NK-92 (cell line): Measurements from ENCODE around the gene SLC26A1.

Experiments
- DNase-seq: peaks from one replicate; lab custom pipeline; 2025; ENCODE audit not compliant: unreplicated experiment; lab: John Stamatoyannopoulos, UW

The SLC26A1 gene

GRCh38 chr4:966266-967112, 26.7 kb downstream of the SLC26A1 start:
- DNase-seq = no peak

DNA sequence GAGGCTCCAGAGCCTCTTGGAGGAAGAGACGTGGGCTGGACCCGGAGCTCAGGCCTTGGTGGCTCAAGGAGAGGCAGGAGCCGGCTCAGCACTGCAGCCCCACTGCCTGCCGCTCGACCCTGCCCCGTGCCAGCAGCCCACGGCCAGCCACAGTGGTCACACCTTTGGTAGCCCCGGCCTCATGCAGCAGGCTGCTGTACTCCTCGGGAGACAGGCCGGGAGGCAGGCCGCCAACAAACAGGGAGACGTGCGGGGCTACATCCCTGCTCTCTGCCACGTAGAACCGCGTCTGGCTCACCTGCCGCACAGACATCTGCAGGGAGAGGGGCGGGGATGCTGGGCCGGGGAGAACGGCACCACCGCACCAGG, 27.5 kb downstream of the SLC26A1 start:
- DNase-seq = no peak

DNA sequence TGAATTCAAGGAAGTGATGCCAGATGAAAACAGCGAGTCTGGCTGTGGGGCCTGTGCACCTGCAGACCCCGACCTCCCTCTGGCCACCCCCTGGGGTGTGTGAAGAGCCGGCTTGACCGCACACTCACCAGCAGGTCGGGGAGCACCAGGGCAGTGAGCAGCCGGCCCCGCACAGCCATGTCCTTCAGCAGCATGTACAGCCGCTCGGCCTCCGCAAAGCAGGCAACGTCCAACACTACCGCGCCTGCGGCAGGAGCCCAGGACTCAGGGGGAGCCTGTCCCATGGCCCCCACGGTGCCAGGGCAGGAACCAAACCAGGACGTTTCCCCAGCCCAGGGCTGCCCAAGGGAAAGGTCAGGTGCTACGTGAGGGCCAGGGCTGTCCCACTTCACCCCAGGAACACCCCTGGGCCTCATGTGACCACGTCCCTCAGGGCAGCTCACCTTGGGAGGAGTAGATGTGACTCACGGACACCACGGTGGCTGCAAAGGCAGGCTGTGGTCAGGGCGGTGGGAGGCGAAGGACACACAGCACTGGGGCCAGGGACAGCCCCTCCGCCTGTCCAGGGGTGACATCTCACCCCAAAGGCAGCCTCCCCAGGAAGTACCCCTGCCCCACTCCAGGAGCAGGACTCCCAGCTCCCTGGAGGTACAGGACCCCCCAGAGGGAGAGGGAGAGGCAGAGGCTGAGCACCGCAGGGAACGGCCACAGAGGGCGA, 28.0 kb downstream of the SLC26A1 start:
- no peak for DNase-seq

GRCh38 chr4:964346-965025, 28.7 kb downstream of the SLC26A1 start:
- no peak for DNase-seq

DNA sequence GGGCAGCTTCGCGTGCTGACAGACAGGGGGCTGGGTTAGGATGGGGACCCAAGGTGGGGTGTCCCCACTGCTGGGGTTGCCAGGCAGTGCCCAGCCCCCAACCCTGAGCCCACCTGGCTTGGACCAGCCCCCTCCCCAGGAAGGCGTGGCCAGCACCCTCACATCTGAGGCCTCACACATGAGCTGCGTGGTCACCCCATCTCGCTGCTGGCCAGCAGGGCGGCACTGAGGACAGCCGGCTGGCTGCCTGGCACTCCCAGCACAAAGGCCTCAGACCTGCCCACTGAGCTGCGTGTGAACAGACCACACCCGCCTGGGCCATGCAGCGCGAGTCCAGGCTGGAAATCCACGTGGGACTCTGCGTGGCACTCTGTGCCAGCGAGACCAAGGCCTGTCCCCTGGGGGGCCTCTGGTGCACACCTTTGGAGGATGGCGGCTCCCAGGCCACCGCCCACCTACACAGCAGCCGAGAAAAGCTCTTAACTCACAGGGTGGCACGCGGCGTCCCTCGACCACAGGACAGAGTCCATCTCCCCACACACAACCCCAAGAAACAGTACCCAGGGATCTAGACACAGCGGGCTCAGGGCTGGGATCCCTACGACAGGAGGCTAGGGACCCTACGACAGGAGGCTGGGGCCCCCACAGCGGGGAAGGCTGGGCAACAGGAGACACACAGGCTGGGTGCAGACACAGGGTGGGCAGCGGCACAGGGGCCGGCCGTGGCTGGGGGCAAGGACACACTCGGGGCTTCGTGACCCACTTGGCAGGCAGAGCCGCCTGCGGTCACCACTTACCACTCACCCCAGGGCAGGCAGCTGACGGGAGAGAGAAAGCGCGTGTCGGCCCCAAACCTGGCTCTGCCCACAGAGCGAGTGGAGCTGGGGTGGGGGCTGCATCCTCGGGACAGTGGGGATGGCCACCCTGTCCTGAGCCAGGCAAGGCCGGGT, 29.7 kb downstream of the SLC26A1 start:
- no peak for DNase-seq

DNA sequence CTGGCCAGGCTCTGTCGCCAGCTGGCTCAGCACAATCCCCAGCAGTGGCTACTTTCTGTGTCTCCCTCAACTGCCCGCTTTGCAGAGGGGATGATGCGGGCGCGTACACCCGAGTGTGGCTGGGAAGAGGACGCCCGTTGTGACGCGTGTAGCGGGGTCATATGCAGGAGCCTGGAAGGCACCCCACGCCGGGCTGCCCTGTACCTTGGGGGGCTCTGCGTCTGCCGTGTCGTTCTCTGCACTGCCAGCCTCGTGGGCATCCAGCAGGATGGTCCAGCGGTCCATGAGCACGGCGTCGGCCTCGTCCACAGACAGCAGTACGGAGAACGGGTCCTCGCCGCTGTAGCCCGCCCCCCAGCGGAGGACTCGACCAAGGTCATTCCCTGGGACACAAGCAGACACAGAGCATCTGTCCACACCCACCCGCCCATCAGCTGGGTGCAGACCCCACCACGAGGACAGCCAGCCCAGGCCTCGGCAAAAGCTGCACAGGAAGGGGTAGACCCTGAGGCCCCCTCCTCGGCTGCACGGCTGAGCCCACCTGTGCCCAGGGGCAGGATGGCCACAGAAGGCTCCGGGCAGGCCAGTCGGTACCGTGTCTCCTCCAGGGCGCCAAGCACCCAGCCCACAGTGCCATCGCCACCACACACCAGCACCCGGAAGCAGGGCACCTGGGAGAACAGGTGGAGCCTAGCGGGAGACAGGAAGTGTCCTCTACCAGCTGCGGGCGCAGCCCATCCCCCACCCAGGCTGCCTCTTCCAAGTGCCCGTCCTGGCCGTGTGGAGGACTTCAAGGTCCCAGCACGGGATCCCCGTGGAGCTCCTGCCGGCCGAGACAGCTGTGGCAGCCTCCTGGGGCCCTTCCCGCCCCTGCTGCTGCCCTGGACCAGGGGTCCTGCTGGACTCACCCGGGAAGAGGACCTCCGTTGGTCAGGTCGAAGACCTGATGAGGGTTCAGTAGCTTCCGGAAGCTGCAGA, 30.7 kb downstream of the SLC26A1 start:
- DNase-seq = no peak

DNA sequence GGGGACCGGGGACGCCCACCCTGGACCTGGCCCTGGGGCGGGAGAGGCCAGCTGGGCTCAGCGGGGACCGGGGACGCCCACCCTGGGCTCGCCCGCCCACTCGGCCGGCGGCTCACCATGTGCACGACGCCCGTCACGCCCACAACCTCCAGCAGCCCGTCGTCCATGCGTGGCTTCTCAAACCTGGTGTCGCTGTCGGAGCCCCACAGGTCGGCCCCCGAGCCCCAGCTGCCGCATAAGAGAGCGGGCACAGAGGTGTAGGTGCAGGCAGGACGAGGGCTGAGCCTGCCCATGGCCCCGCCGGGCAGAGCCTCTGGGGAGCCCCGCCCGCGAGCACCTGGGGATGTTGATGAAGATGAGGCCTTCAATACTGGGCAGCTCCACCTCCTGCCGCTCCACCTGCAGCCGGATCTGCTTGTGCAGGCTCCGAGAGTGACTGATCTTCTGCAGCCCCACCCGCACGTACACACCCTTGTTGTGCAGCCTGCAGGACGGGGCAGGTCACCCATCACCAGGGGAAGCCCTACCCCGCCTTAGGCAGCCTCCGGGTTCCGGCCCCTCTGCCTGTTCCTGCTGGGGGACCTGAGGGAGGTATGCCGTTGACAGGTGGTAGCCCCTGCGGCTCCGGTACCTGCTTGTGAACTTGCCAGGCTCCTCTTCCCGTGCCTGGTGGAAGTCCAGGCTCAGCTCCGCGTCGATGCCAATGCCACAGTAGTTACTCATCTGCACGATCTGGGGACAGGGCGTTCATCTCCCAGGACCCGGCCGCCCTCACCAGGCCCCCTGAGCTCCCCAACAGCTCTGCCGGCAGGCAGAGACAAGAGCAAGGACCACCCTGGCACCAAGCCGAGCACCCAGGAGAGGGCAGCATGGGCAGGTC, 31.6 kb downstream of the SLC26A1 start:
- DNase-seq = no peak

DNA sequence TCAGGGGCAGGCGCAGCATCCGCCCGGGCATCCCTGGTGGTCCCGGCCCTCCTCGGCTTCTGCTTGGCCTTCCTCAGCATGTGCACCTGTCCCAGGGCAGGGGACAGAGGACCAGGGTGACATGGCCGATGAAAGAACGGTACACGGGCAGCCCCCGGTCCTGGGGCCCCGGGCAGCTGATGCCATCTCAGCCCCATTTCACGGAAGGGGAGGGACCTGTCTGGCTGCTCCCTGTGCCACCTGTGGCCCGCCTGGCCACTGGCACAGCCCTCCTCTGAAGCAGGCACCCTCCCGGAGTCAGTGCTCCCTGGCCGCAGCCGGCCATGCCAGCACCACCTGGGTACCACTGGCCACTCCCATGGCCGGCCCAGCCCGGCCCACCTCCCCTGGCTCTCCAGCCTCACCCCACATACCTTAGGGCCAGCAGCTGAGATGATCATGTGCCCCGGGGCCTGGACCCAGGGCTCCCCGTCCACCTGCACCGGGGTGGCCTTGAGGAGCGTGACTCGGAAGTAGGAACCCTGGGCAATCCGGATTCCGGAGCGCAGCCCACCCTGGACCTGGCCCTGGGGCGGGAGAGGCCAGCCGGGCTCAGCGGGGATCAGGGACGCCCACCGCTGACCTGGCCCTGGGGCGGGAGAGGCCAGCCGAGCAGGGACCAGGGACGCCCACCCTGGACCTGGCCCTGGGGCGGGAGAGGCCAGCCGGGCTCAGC, 32.4 kb downstream of the SLC26A1 start:
- DNase-seq = no peak

GRCh38 chr4:960140-960635, 33.0 kb downstream of the SLC26A1 start:
- DNase-seq = no peak

DNA sequence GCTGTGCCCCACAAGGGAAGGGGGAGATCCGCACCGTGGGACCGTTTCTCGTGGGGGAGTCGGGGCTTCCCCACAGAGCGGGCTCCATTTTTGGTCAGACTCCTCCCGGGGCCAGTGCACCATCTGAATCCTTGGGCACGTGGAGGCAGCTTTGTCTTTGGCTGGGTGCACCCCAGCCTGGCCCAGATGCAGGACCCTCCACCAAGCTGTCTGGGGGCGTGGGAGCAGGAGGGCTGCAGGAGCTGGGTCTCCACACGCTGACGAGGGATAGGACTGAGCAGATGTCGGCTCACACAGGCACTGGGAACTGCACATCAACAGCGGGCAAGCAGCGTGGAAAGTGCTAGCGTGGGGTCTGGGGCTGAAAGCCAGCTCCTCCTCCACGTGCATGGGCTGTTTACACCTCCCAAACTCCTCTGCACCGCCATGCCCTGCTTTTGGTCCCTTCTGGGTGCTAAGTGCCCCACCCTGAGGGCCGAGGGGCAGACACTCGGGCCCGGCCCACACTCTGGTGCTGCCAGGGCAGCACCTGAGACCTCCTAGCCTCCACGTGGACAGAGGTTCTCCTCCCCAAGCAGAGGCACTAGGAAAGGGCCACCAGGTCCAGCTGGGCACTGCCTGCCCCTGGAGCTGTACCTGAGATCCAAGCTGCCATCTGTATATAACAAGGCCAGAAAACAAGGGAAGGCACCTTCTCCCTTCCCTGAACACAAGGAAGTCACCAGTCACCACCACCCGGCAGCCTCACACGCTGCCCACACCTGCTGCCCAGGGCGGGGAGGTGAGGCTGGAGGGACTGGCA, 33.7 kb downstream of the SLC26A1 start:
- no peak for DNase-seq

DNA sequence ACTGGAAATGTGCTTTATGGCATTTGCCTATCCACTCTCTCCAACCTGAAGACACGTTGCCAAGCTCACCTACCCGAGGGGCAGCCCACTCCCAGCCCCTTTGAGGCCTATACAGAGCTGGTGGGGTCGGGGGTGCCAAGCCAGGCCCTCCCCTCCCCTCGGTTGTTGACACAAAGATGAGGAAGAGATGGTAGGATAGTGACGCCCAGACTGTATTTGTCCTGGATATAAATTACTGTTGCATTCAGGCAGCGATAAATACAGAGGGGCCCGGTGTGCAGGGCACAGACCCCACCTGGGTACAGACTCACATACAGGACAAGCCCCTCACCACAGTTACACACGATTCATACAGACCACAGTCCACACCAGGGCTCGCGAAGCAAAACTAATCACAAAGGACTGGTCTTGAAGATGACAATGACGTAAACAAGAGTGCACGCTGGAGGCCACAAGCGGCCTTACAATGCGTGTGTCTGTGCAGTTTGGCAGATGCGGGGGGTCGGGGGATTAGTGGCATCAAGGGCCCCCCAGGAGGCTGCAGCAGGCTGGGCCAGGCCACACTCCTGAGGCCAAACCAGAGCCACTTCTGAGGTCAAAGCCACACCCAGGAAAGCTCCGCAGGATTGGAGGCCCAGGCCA, 34.4 kb downstream of the SLC26A1 start:
- no peak for DNase-seq

GRCh38 chr4:958314-958665, 34.9 kb downstream of the SLC26A1 start:
- no peak for DNase-seq

- no peak for DNase-seq
Observed at GRCh38 chr4:957581-958313, 35.5 kb downstream of the SLC26A1 start.

DNA sequence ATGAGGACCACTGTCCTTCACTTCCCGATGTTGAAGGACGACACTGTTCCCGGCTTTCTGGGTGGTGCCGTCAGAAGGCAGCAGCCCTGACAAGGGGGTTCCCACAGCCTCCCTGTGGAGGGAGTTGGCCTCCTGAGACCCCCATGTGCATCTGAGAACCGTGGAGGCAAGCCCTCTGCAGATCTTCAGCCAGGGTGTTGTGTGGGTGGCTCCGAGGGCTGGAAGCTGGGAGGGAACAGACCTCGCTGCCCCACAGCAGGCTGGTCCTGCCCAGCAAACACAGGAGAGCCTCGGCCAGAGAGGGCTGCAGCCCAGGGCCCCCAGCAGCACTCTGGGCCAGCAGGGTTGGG, 36.0 kb downstream of the SLC26A1 start:
- DNase-seq = no peak

DNA sequence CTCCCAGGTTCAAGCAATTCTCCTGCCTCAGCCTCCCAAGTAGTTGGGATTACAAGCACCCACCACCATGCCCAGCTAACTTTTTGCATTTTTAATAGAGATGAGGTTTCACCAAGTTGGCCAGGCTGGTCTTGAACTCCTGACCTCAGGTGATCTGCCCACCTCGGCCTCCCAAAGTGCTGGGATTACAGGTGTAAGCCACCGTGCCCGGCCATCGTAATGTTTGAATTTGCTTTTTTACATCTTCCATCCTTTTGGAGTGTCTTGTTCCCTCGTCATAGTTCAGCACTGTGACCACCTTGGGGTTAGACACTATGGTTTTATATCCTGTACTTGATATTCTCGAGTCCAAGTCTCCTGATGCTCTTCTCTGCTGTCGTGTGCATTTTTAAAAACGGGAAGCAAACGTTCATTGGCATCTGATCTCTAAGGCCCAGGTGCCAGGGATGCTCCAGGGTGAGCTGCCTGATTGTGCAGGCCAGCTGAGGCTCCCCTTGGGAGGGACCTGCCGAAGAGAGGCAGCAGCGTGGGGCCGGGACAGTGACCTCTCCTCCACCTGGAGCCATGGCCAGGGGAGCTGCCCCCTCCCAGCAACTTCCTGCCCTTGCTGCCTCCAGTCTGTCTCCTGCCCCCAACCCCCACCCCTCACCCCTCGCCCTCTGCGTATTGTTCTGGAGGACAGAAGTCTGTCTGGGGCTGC, 36.5 kb downstream of the SLC26A1 start:
- DNase-seq = no peak
